Dermis blood vessel endothelial cell (primary cell): ENCODE measurements around the gene SVOP. TPM values are rescaled to one million over a fixed set of nuclear protein-coding genes. Genes with fewer than 3 reads are reported as not detected.

ENCODE experiments used
- total RNA-seq: library from RNA; depleted of rRNA; stranded (reverse); fragments of >200 nt; gene quantifications from 2 replicates; pipeline ENCODE4 v1.2.3, GENCODE V29; 2014

Gene SVOP
- total RNA-seq, 1 donor from 2014 or later = not detected

Other genes with a start within 250 kb of the SVOP start
- gene SSH1, start 163.5 kb downstream of the SVOP start, total RNA-seq = 19.7 and 37.7 TPM in 2 replicates
- gene DAO, start 141.0 kb downstream of the SVOP start, total RNA-seq = under 0.01 TPM in 1 of 2 replicates, not detected in the other
- gene USP30, start 31.5 kb upstream of the SVOP start, total RNA-seq = 6.2 and 7.0 TPM in 2 replicates
- gene ALKBH2, start 72.4 kb upstream of the SVOP start, total RNA-seq = 5.5 and 8.0 TPM in 2 replicates
- 29.1 and 33.5 TPM in 2 replicates for gene UNG, start 76.5 kb upstream of the SVOP start, total RNA-seq
- 6.0 and 8.8 TPM in 2 replicates for gene ACACB, start 95.5 kb upstream of the SVOP start, total RNA-seq